ENCODE data around the gene CNOT6.
"Not testable (repeated sequence)": the region's sequence is repeated elsewhere in the genome, so short reads cannot be mapped to it uniquely, and the experiment has no call there.

Gene CNOT6

GRCh38 chr5:180471866-180472265 lies 22.3 kb upstream of the CNOT6 start:
- no peak for DNase-seq

- no peak for DNase-seq
Observed at GRCh38 chr5:180472269-180472668, 21.9 kb upstream of the CNOT6 start.

DNA sequence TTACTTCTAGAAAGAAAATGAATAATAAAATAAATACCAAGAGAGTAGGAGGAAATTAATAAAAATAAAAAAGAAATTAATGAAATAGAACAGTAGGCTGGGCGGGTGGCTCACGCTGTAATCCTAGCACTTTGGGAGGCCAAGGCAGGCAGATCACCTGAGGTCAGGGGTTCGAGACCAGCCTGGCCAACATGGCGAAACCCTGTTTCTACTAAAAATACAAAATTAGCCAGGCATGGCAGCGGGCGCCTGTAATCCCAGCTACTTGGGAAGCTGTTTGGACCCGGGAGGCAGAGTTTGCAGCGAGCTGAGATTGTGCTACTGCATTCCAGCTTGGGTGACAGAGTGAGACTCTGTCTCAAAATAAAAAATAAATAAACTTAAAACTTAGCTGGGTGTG lies 20.8 kb upstream of the CNOT6 start:
- not testable (repeated sequence) for DNase-seq

DNA sequence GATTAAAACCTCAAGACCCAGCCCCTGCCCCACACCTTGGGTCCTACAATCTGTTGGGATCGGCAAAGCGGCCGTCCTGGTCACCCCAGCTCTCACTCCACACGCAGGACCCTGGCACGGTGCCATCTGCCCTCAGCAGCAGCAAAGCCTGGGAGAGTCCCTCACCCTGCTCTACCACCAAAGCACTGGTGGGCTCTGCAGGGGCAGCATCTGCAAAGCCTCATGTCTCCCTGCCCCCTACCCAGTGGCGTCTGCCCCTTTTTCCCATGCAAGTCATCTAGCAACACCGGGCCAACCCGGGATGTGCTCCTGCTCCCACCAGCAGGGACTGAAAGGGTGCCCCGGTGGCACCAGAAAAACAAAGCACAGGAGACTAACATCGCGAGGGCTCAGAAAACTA lies 19.6 kb upstream of the CNOT6 start:
- no peak for DNase-seq

DNA sequence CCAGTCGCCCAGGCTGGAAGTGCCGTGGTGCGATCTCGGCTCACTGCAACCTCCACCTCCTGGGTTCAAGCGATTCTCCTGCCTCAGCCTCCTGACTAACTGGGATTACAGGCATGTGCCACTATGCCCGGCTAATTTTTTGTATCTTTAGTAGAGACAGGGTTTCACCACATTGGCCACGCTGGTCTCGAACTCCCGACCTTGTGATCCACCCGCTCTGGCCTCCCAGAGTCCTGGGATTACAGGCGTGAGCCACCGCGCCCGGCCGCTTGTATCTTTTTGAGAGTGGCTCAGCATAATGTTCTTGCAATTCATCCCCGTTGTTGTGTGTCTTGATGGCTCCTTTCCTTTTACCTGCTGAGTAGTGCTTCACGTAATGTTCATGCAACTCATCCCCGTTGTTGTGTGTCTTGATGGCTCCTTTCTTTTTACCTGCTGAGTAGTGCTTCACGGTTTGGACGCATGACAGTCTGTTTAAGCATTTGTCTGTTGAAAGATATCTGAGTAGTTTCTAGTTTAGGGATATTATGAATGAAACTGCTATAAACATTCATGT lies 18.1 kb upstream of the CNOT6 start:
- DNase-seq: not testable (repeated sequence)

GRCh38 chr5:180484813-180485212 lies 9.4 kb upstream of the CNOT6 start:
- no peak for DNase-seq

DNA sequence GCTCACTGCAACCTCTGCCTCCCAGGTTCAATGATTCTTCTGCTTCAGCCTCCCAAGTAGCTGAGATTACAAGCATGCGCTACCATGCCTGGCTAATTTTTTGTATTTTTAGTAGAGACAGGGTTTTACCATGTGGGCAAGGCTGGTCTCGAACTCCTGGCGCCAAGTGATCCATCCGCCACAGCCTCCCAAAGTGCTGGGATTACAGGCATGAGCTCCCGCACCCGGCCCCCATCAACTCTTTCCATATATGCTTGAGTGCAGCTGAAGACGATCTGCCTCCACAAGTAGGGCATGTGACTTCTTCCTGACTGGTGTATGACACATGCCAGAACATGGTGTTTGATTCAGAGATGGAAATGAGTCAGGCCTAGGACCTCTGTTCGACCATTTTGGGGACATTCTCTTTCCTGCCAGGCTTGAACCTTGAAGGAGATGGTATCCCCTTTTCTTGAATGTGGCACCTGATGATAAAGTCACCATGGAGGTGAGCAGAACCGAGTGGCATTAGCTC lies 7.5 kb upstream of the CNOT6 start:
- DNase-seq: no peak

- no peak for DNase-seq
Observed at GRCh38 chr5:180487556-180487955, 6.6 kb upstream of the CNOT6 start.

DNA sequence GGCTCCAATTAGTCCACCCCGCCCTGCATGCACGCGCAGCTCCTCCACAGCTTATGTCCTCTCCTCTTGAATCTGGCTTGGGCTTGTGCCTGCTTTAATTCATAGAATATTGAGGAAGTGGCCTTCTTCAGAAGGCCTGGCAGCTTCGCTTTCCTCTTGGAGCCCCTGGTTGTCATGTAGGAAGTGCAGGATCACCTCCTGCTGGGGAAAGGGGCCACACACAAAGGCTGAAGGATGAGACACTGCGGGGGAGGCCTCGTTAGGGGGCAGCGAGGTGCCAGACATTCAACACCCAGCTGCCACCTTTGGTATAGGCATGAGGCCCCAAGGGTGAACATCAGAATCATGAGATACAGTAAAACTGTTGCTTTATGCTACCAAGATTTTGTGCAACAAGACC lies 2.7 kb upstream of the CNOT6 start:
- no peak for DNase-seq

- DNase-seq: no peak
Observed at GRCh38 chr5:180492226-180492903, 1.8 kb upstream of the CNOT6 start.

GRCh38 chr5:180494510-180495181 lies 467 bp downstream of the CNOT6 start:
- DNase-seq: no peak

GRCh38 chr5:180495292-180495691 lies 1.1 kb downstream of the CNOT6 start:
- no peak for DNase-seq

GRCh38 chr5:180495991-180496741 lies 2.0 kb downstream of the CNOT6 start:
- no peak for DNase-seq

DNA sequence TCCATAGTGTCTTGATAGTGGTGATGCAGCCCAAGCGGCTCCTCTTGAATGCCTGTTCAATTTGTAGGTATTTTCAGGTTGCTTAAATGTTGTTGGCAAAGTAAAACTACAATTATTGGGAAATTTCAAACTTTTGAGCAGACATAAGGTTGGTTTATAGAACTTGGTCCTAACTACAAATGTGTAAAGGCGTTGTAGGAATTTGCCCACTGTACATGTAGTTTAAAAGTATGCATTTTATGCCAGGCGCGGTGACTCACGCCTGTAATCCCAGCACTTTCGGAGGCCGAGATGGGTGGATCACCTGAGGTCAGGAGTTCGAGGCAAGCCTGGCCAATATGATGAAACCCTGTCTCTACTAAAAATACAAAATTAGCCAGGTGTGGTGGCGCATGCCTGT lies 2.6 kb downstream of the CNOT6 start:
- not testable (repeated sequence) for DNase-seq

DNA sequence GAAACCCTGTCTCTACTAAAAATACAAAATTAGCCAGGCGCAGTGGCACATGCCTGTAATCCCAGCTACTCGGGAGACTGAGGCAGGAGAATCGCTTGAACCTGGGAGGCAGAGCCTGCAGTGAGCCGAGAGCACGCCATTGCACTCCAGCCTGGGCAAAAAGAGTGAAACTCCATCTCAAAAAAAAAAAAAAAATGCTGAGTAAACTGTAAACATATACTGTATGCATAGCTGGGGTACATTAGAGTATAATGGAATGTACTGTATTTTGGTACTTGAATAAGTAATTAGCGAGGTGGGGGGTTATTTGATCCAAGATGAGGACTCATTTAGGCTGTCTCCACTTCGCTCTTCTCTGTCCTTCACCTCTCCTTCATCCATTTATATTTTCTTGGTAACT lies 3.7 kb downstream of the CNOT6 start:
- not testable (repeated sequence) for DNase-seq

DNA sequence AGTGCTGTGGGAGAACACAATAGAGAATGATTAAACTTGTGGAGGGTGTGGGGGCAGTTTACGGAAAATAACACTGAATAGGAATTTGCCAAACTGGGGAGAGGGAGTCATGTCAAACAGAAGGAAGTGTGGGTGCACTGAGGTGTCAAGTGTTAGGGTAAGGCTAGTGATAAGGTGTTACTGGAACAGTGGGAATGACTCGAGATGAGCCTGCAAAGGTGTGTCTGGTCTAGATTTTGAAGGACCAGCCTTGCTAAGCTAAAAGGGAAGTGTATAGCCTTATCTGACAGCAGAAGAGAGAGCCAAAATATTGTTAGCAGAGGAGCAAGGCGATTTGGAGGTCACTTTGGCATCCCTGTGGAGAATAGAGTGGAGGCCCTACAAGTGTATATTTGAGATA lies 4.2 kb downstream of the CNOT6 start:
- no peak for DNase-seq

- DNase-seq: no peak
Observed at GRCh38 chr5:180499684-180500083, 5.5 kb downstream of the CNOT6 start.

DNA sequence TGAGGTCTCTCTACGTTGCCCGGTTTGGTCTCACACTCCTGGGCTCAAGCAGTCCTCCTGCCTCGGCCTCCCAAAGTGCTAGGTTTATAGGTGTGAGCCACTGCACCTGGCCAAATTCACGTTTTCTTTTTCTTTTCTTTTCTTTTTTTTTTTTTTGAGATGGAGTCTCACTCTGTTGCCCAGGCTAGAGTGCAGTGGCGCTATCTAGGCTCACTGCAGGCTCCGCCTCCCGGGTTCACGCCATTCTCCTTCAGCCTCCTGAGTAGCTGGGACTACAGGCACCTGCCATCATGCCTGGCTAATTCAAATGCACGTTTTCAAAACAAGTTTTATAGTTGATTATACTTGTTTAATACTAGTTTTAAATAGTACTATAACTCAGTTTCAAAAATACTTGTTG lies 6.1 kb downstream of the CNOT6 start:
- not testable (repeated sequence) for DNase-seq

DNA sequence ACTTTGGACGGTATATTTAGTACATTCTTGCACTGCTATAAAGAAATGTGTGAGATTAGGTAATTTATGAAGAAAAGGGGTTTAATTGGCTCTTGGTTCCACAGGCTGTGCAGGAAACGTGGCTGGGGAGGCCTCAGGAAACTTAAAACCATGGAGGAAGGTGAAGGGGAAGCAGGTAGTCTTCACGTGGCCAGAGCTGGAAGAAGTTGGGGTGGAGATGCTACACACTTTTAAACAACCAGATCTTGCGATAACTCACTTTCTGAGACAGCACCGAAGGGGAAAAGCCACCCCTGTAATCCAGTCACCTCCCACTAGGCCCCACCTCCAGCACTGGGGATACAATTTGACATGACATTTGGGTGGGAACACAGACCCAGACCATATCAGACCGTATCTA lies 13.5 kb downstream of the CNOT6 start:
- DNase-seq: no peak

- no peak for DNase-seq
Observed at GRCh38 chr5:180515294-180515693, 21.1 kb downstream of the CNOT6 start.

- DNase-seq: not testable (repeated sequence)
Observed at GRCh38 chr5:180515974-180516373, 21.8 kb downstream of the CNOT6 start.

DNA sequence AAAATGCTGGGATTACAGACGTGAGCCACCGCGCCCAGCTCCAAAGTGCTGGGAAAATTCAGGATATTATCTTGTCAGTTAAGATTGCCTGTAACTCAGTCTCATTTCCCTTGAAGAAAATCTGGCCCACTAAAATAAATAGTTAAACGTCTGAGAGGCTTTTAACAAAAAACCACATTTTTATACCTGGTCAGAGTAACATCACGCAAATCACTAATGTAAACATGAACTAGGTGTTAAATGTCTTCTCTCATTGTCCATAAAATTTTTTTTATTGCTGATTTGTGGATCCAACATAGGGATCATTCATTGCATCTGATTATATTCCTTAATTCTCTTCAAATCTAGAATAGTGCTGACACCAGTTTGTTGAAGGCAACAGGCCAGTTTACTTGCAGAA lies 22.3 kb downstream of the CNOT6 start:
- no peak for DNase-seq

- no peak for DNase-seq
Observed at GRCh38 chr5:180519098-180519497, 24.9 kb downstream of the CNOT6 start.

GRCh38 chr5:180521101-180521500 lies 26.9 kb downstream of the CNOT6 start:
- DNase-seq: no peak
